A673 (cell line): ENCODE results near the gene SFSWAP. TPM values are rescaled to one million over a fixed set of nuclear protein-coding genes. Genes with fewer than 3 reads are reported as not detected.

Experiments used
- BruUV-seq: library from RNA; stranded (reverse); fragments of 400-500 nt; replicated peaks from 2 replicates; lab custom pipeline; 2021; lab: Mats Ljungman, UMichigan
- CTCF ChIA-PET: fragments of 300-600 bp; sonication (Branson Sonifier 250); formaldehyde crosslinking; loops from one replicate; lab custom pipeline; 2022; ENCODE audit warnings: antibody characterized with exemption; lab: Charles Lee
- POLR2A ChIA-PET: fragments of 300-600 bp; sonication (Branson Sonifier 250); formaldehyde crosslinking; loops from one replicate; lab custom pipeline; 2022; ENCODE audit warnings: antibody characterized with exemption; ENCODE audit not compliant: low non-redundant PET; lab: Charles Lee
- DNase-seq: peaks from one replicate; pipeline ENCODE4 v3.0.0-alpha.2; 2015; ENCODE audit warnings: low spot score
- H3K27ac ChIP-seq: fragments of 200-600 bp; sonication (generic); 2 replicates; pipeline ENCODE4 v1.5.1; 2016; ENCODE audit warnings: mixed run types, low read depth, mild to moderate bottlenecking, mixed read lengths, antibody characterized with exemption, low read length; ENCODE audit not compliant: poor library complexity, severe bottlenecking
- H3K27me3 ChIP-seq: fragments of 200-600 bp; sonication (generic); replicated peaks from 2 replicates; pipeline ENCODE4 v1.6.1; 2017; ENCODE audit warnings: mixed run types, low read depth, mild to moderate bottlenecking, mixed read lengths, antibody characterized with exemption, low read length; ENCODE audit not compliant: insufficient read depth, poor library complexity
- H3K36me3 ChIP-seq: fragments of 200-600 bp; sonication (generic); 2 replicates; pipeline ENCODE4 v1.6.1; 2016; ENCODE audit warnings: mixed run types, mild to moderate bottlenecking, mixed read lengths, antibody characterized with exemption, low read length; ENCODE audit not compliant: insufficient read depth, poor library complexity, severe bottlenecking
- H3K4me1 ChIP-seq: fragments of 200-600 bp; sonication (generic); 2 replicates; pipeline ENCODE4 v1.6.1; 2017; ENCODE audit warnings: mixed run types, mild to moderate bottlenecking, mixed read lengths, antibody characterized with exemption, low read length; ENCODE audit not compliant: insufficient read depth, poor library complexity, severe bottlenecking
- H3K4me3 ChIP-seq: fragments of 200-600 bp; sonication (generic); 2 replicates; pipeline ENCODE4 v1.5.1; 2016; ENCODE audit warnings: low read depth, mixed run types, mild to moderate bottlenecking, mixed read lengths, low read length; ENCODE audit not compliant: poor library complexity, severe bottlenecking
- H3K9me3 ChIP-seq: fragments of 200-600 bp; sonication (generic); 2 replicates; pipeline ENCODE4 v1.6.1; 2016; ENCODE audit warnings: mixed run types, low read depth, mild to moderate bottlenecking, mixed read lengths, antibody characterized with exemption, low read length; ENCODE audit not compliant: poor library complexity, severe bottlenecking
- EZH2 ChIP-seq: fragments of 200-600 bp; sonication (generic); IDR thresholded peaks from 2 replicates; pipeline ENCODE4 v1.6.1; 2017; ENCODE audit warnings: borderline replicate concordance, low read depth, mild to moderate bottlenecking, mixed read lengths, antibody characterized with exemption, low read length; ENCODE audit not compliant: poor library complexity, severe bottlenecking
- intact Hi-C: fragments of 100-400 bp; cut with micrococcal nuclease; formaldehyde crosslinking; loops from one replicate; pipeline ENCODE4 v1.10.0; 2022; ENCODE audit not compliant: unreplicated experiment
- total RNA-seq: library from RNA; stranded (reverse); gene quantifications from 2 replicates; pipeline ENCODE4 v1.2.3, GENCODE V29; 2021
- TF ChIP-seq, protein P1 (sequence below): fragments of 300-800, 200-600 bp; sonication (generic); conservative IDR thresholded peaks from 2 replicates; pipeline ENCODE4 v1.5.1; 2017; ENCODE audit warnings: low read depth, mild to moderate bottlenecking, antibody characterized with exemption, low read length, moderate library complexity, mixed read lengths

Gene SFSWAP
- total RNA-seq, 1 experiment from 2014 or later = 66.4 TPM

DNA sequence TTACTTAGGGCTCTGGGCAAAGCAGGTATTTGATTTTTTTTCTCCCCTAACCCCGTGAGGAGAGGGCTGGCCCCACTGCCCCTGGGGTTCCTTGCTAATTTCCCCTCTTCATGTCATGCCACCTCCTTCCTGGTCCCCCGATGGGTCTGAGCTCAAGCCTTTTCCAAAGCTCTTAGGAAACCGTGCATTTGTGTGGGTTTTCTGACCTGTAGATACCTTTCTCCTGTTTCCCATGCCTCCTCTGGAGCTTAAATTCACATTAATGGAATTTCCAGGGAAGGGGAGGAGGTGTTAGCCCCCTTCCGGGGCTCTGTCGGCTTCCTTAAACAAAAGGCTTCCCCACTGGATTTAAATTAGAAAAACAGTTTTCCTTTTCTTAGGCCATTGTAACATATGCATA is 12.6 kb downstream of the SFSWAP start:
- Histone ChIP-seq H3K9me3 (no peaks in the 10 kb centered on the region), H3K27ac (no peak overlapping the region), H3K4me1 (no peaks in the 10 kb centered on the region), H3K36me3 (peaks cover 81% of the 10 kb centered on the region), H3K27me3 (no peaks in the 10 kb centered on the region), H3K4me3 (no peak overlapping the region)
- intact Hi-C loops = no loop called here
- TF ChIP-seq, protein P1, sequence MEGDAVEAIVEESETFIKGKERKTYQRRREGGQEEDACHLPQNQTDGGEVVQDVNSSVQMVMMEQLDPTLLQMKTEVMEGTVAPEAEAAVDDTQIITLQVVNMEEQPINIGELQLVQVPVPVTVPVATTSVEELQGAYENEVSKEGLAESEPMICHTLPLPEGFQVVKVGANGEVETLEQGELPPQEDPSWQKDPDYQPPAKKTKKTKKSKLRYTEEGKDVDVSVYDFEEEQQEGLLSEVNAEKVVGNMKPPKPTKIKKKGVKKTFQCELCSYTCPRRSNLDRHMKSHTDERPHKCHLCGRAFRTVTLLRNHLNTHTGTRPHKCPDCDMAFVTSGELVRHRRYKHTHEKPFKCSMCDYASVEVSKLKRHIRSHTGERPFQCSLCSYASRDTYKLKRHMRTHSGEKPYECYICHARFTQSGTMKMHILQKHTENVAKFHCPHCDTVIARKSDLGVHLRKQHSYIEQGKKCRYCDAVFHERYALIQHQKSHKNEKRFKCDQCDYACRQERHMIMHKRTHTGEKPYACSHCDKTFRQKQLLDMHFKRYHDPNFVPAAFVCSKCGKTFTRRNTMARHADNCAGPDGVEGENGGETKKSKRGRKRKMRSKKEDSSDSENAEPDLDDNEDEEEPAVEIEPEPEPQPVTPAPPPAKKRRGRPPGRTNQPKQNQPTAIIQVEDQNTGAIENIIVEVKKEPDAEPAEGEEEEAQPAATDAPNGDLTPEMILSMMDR = no peak
- TF ChIP-seq EZH2 = no peak
- BruUV-seq = no TSS peak
- ChIA-PET POLR2A (no interaction called here), CTCF (no interaction called here)
- no peak for DNase-seq

- peaks cover 81% of the 10 kb centered on the region for H3K36me3 ChIP-seq
- H3K27ac ChIP-seq = no peak overlapping the region
- intact Hi-C loops = no loop called here
These were observed 13.6 kb downstream of the SFSWAP start for GRCh38 chr12:131724534-131724933.

DNA sequence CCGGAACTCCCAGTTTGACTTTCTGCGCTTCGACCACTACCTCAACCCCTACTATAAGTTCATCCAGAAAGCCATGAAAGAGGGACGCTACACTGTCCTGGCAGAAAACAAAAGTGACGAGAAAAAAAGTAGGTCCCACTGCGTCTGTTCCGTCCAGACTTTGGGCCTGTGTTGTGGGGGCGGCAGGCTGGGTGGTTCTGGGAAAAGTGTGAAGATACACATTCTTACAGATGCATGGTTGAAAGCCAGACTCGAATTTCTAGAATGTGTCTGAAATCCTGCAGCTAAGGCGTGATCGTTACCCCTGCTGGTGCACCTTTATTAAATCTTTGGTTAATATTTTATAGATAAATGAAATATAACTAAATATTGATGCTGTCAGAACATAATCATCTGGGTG is 14.6 kb downstream of the SFSWAP start:
- CTCF ChIA-PET = no interaction called here

More at GRCh38 chr12:131724534-131724933, 13.6 kb downstream of the SFSWAP start:
- DNase-seq = no peak
- no TSS peak for BruUV-seq
- TF ChIP-seq EZH2 = no peak
- TF ChIP-seq, protein P1 = no peak
- H3K9me3 ChIP-seq = no peaks in the 10 kb centered on the region
- H3K4me1 ChIP-seq = no peaks in the 10 kb centered on the region
- ChIA-PET POLR2A (no interaction called here), CTCF (no interaction called here)
- H3K27me3 ChIP-seq = no peaks in the 10 kb centered on the region
- H3K4me3 ChIP-seq = no peak overlapping the region

More for the DNA sequence above, 14.6 kb downstream of the SFSWAP start:
- intact Hi-C loops = no loop called here
- H3K4me3 ChIP-seq = no peak overlapping the region
- no peaks in the 10 kb centered on the region for H3K4me1 ChIP-seq
- no peak overlapping the region for H3K27ac ChIP-seq
- no peaks in the 10 kb centered on the region for H3K27me3 ChIP-seq
- TF ChIP-seq EZH2 = no peak
- TF ChIP-seq, protein P1 = no peak
- no peaks in the 10 kb centered on the region for H3K9me3 ChIP-seq
- POLR2A ChIA-PET = no interaction called here
- no peak for DNase-seq
- H3K36me3 ChIP-seq = peaks cover 81% of the 10 kb centered on the region
- no TSS peak for BruUV-seq
